Endothelial cell of umbilical vein (primary cell): ENCODE results near the gene APOBEC3C. TPM values are rescaled to one million over a fixed set of nuclear protein-coding genes. Genes with fewer than 3 reads are reported as not detected.

Experiments
- BruUV-seq: library from RNA; stranded (reverse); fragments of 400-500 nt; replicated peaks from 2 replicates; lab custom pipeline; 2021; lab: Mats Ljungman, UMichigan
- CTCF ChIA-PET: fragments of 300-600, 350-600 bp; sonication (Branson Sonifier 250); formaldehyde crosslinking; loops from one replicate; lab custom pipeline; 2021; ENCODE audit warnings: antibody characterized with exemption, inconsistent platforms; lab: Charles Lee
- POLR2A ChIA-PET: fragments of 300-600, 350-600 bp; sonication (Branson Sonifier 250); formaldehyde crosslinking; loops from one replicate; lab custom pipeline; 2021; ENCODE audit warnings: antibody characterized with exemption, inconsistent platforms; lab: Charles Lee
- DNase-seq: peaks from one replicate; pipeline ENCODE4 v3.0.0-alpha.2; 2011; ENCODE audit warnings: low read depth, low spot score
- FAIRE-seq: peaks from 2 replicates; lab custom pipeline; 2011; peaks lifted over from hg19 to GRCh38; lab: Jason Lieb, UNC
- H2AFZ ChIP-seq: 2 replicates; pipeline ENCODE4 v1.6.0; 2012; ENCODE audit warnings: low read depth, low read length, control low read depth, inconsistent platforms
- H3K27ac ChIP-seq: 2 replicates; pipeline ENCODE4 v1.5.1; 2011; ENCODE audit warnings: low read depth, mild to moderate bottlenecking, control low read depth, low read length, moderate library complexity; ENCODE audit not compliant: insufficient read depth
- H3K27me3 ChIP-seq, 2 experiments: 2 replicates each; pipeline versions ENCODE4 v1.6.0 to v1.6.1; 2011; ENCODE audit warnings: low read length in 2 of 2, mixed read lengths in 1 of 2; ENCODE audit not compliant: control insufficient read depth in 2 of 2, insufficient read depth in 2 of 2
- H3K36me3 ChIP-seq, 2 experiments: 2 replicates in 1 of 2; 3 replicates in 1 of 2; pipeline ENCODE4 v1.5.1; 2011; ENCODE audit warnings: low read length in 2 of 2, mild to moderate bottlenecking in 1 of 2, moderate library complexity in 1 of 2; ENCODE audit not compliant: control insufficient read depth in 2 of 2, insufficient read depth in 2 of 2; ENCODE audit errors: extremely low read depth in 1 of 2
- H3K4me1 ChIP-seq: 3 replicates; pipeline ENCODE4 v1.5.1; 2011; ENCODE audit warnings: mild to moderate bottlenecking, low read length; ENCODE audit not compliant: control insufficient read depth, insufficient read depth; ENCODE audit errors: extremely low read depth
- H3K4me2 ChIP-seq: 2 replicates; pipeline ENCODE4 v1.6.1; 2011; ENCODE audit warnings: low read length, control low read depth, mixed read lengths; ENCODE audit not compliant: insufficient read depth
- H3K4me3 ChIP-seq, 3 experiments: fragments of 200-600 bp in 1 of 3; sonication (generic), shearing (Covaris generic) in 1 of 3; replicated peaks in 1 of 3; 2 replicates each; pipeline ENCODE4 v1.5.1; 2011 to 2016; ENCODE audit warnings: control low read depth in 3 of 3, low read length in 3 of 3, mild to moderate bottlenecking in 2 of 3, inconsistent platforms in 1 of 3, low read depth in 1 of 3, moderate library complexity in 1 of 3; ENCODE audit not compliant: insufficient read depth in 1 of 3
- H3K79me2 ChIP-seq: 2 replicates; pipeline ENCODE4 v1.6.0; 2012; ENCODE audit warnings: low read length, inconsistent platforms; ENCODE audit not compliant: control insufficient read depth, insufficient read depth
- H3K9ac ChIP-seq: replicated peaks from 2 replicates; pipeline ENCODE3; 2011; ENCODE audit warnings: low read length, control low read depth; ENCODE audit not compliant: insufficient read depth; ENCODE audit errors: extremely low read depth
- H3K9me1 ChIP-seq: replicated peaks from 3 replicates; pipeline ENCODE4 v1.6.0; 2011; ENCODE audit warnings: mild to moderate bottlenecking, low read length; ENCODE audit not compliant: control insufficient read depth, insufficient read depth; ENCODE audit errors: extremely low read depth
- H3K9me3 ChIP-seq: replicated peaks from 2 replicates; pipeline ENCODE4 v1.5.1; 2012; ENCODE audit warnings: low read length, inconsistent platforms; ENCODE audit not compliant: control insufficient read depth, insufficient read depth
- H4K20me1 ChIP-seq: replicated peaks from 2 replicates; pipeline ENCODE3; 2011; ENCODE audit warnings: mild to moderate bottlenecking, low read length; ENCODE audit not compliant: control insufficient read depth, insufficient read depth; ENCODE audit errors: extremely low read depth
- EZH2 ChIP-seq: IDR thresholded peaks from 2 replicates; pipeline ENCODE4 v1.6.1; 2012; ENCODE audit warnings: borderline replicate concordance, low read depth, mild to moderate bottlenecking, moderate library complexity, low read length, inconsistent platforms; ENCODE audit not compliant: severe bottlenecking
- FOS ChIP-seq: IDR thresholded peaks from 2 replicates; pipeline ENCODE4 v1.6.1; 2011; ENCODE audit warnings: mild to moderate bottlenecking, low read length, moderate library complexity, borderline replicate concordance; ENCODE audit not compliant: insufficient read depth
- GATA2 ChIP-seq: IDR thresholded peaks from 2 replicates; pipeline ENCODE4 v1.7.0; 2011; ENCODE audit warnings: low read depth, mild to moderate bottlenecking, moderate library complexity, mixed read lengths, low read length; ENCODE audit not compliant: insufficient read length, insufficient read depth
- JUN ChIP-seq: IDR thresholded peaks from 2 replicates; pipeline ENCODE4 v1.6.1; 2011; ENCODE audit warnings: borderline replicate concordance, low read depth; ENCODE audit not compliant: insufficient read length, insufficient read depth
- MAX ChIP-seq: IDR thresholded peaks from 2 replicates; pipeline ENCODE4 v1.6.1; 2011; ENCODE audit not compliant: insufficient read depth, insufficient read length
- MYC ChIP-seq: IDR thresholded peaks from one replicate; pipeline ENCODE4 v1.6.1; 2011; ENCODE audit warnings: mild to moderate bottlenecking, low read depth, low read length
- POLR2A ChIP-seq: IDR thresholded peaks from 2 replicates; pipeline ENCODE4 v1.6.1; 2012; ENCODE audit warnings: low read depth, mild to moderate bottlenecking, control low read depth, low read length
- POLR2AphosphoS5 ChIP-seq: IDR thresholded peaks from 2 replicates; pipeline ENCODE4 v1.6.1; 2012; ENCODE audit warnings: low read depth, mild to moderate bottlenecking, control low read depth, low read length, moderate library complexity; ENCODE audit not compliant: insufficient read depth
- dilution Hi-C: fragments of 300-500 bp; cut with MboI; formaldehyde crosslinking; loops from one replicate; pipeline ENCODE4 v1.15.0; 2019; ENCODE audit warnings: low sequenced_read_pairs; ENCODE audit not compliant: extremely low pct_ligation_motif_present
- intact Hi-C: fragments of 100-400 bp; cut with micrococcal nuclease; formaldehyde crosslinking; loops from one replicate; pipeline ENCODE4 v1.10.0; 2022
- polyA plus RNA-seq, 4 experiments: library from polyadenylated mRNA; depleted of rRNA in 3 of 4; stranded (reverse) in 3 of 4; unstranded in 1 of 4; fragments of >200 nt; gene quantifications; 2 replicates each; pipeline versions ENCODE4 v1.2.1 to v1.2.3, GENCODE V29; 2011 to 2012; ENCODE audit warnings: missing spikeins in 1 of 4
- total RNA-seq: library from RNA; stranded (reverse); gene quantifications from 2 replicates; pipeline ENCODE4 v1.2.3, GENCODE V29; 2021
- TF ChIP-seq, protein P1 (sequence below), 2 donors: IDR thresholded peaks; 1 replicate in 1 of 2; 2 replicates in 1 of 2; pipeline ENCODE4 v1.5.1; 2011; ENCODE audit warnings: low read length in 2 of 2, mild to moderate bottlenecking in 2 of 2, moderate library complexity in 2 of 2, control low read depth in 1 of 2, inconsistent platforms in 1 of 2, low read depth in 1 of 2; ENCODE audit not compliant: insufficient read depth in 1 of 2; ENCODE audit errors: extremely low read depth in 1 of 2

The APOBEC3C gene
- total and polyA plus RNA-seq, 2 donors (not counting 3 experiments of a cell fraction or from before 2014, with no cell fraction given) = 7.6 to 10.6 TPM

- Histone ChIP-seq H3K36me3 (no peaks in the 10 kb centered on the region), H3K9me1 (no peaks in the 10 kb centered on the region), H4K20me1 (no peaks in the 10 kb centered on the region), H3K9me3 (no peaks in the 10 kb centered on the region), H3K4me2 (no peak overlapping the region), H3K9ac (no peak overlapping the region), H3K27me3 (peaks cover 0 to 3% of the 10 kb centered on the region in 2 experiments), H3K27ac (no peak overlapping the region), H2AFZ (no peak overlapping the region), H3K4me3 (no peak overlapping the region), H3K4me1 (no peaks in the 10 kb centered on the region), H3K79me2 (no peaks in the 10 kb centered on the region)
- dilution Hi-C loops (no loop called here), intact Hi-C loops (no loop called here)
- FAIRE-seq (no peak), DNase-seq (no peak)
- no TSS peak for BruUV-seq
- TF ChIP-seq MAX (no peak), GATA2 (no peak), MYC (no peak), POLR2AphosphoS5 (no peak), POLR2A (no peak), JUN (no peak), FOS (no peak), EZH2 (no peak)
- TF ChIP-seq, protein P1, sequence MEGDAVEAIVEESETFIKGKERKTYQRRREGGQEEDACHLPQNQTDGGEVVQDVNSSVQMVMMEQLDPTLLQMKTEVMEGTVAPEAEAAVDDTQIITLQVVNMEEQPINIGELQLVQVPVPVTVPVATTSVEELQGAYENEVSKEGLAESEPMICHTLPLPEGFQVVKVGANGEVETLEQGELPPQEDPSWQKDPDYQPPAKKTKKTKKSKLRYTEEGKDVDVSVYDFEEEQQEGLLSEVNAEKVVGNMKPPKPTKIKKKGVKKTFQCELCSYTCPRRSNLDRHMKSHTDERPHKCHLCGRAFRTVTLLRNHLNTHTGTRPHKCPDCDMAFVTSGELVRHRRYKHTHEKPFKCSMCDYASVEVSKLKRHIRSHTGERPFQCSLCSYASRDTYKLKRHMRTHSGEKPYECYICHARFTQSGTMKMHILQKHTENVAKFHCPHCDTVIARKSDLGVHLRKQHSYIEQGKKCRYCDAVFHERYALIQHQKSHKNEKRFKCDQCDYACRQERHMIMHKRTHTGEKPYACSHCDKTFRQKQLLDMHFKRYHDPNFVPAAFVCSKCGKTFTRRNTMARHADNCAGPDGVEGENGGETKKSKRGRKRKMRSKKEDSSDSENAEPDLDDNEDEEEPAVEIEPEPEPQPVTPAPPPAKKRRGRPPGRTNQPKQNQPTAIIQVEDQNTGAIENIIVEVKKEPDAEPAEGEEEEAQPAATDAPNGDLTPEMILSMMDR (IDR thresholded peaks at IDR 0.05; ENCODE audit: extremely low read depth in 1 of 2, insufficient read depth in 1 of 2, low read depth in 1 of 2, low read length in 2 of 2) = no peak
- ChIA-PET CTCF (no interaction called here), POLR2A (no interaction called here)
These were observed 49.8 kb upstream of the APOBEC3C start for GRCh38 chr22:38964306-38964705.
